GM19455 (cell line): ENCODE measurements around the gene ERGIC2.
"Not testable (repeated sequence)": the region's sequence is repeated elsewhere in the genome, so short reads cannot be mapped to it uniquely, and the experiment has no call there.

Source experiments
- ATAC-seq: cut with Tn5 transposase; IDR thresholded peaks from one replicate; pipeline ENCODE4 v1.9.1; 2021; ENCODE audit not compliant: unreplicated experiment

ERGIC2 gene

GRCh38 chr12:29304388-29304787 lies 76.6 kb downstream of the ERGIC2 start:
- ATAC-seq, result no peak

GRCh38 chr12:29301114-29301513 lies 79.9 kb downstream of the ERGIC2 start:
- ATAC-seq, result no peak

GRCh38 chr12:29299633-29300032 lies 81.3 kb downstream of the ERGIC2 start:
- no peak for ATAC-seq

DNA sequence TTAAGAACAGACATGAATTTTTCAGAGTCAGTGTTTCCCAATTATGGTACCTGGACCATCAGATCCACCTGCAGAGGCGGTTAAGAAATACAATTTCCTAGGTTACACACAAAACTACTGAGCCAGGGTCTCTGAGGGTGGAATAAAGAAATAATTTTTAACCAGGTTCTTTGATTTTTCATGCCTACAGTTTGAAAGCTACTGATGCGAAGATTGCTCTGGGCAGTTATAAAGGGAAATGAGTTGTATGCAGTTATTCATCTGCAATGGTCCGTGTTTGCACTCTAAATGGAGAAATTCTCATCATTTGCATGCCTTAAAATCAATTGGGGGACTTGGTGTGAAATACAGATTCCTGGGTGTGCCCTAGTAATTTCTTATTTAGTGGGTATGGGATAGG lies 89.7 kb downstream of the ERGIC2 start:
- ATAC-seq, result no peak

DNA sequence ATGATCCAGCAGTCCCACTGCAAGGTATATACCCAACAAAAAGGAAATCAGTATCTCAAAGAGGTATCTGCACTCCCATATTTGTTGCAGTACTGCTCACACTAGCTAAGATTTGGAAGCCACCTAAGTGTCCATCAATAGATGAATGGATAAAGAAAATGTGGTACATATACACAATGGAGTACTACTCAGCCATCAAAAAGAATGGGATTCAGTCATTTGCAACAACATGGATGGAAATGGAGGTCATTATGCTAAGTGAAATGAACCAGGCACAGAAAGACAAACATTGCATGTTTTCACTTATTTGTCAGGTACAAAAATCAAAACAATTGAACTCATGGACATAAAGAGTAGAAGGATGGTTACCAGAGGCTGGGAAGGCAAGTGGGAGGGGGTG lies 90.5 kb downstream of the ERGIC2 start:
- ATAC-seq, result not testable (repeated sequence)

DNA sequence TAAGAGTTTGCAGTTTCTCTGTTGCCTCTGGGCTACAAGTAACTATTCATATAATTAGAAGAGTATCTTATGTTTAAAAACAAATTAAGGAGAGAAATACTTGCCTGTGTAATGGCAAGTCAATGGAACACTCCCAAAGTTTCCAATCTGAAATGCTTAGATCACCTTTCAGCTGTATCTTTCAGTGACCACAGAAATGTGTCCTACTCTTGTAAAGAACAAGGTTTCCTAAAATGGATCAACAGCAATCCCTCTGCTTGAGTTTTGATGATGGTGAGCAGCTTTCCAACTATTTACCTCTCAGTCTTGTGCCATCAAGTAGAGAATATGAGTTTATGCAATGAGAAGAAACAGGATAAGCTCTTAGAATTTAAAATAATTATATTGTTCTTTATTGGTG lies 92.9 kb downstream of the ERGIC2 start:
- ATAC-seq, result no peak

DNA sequence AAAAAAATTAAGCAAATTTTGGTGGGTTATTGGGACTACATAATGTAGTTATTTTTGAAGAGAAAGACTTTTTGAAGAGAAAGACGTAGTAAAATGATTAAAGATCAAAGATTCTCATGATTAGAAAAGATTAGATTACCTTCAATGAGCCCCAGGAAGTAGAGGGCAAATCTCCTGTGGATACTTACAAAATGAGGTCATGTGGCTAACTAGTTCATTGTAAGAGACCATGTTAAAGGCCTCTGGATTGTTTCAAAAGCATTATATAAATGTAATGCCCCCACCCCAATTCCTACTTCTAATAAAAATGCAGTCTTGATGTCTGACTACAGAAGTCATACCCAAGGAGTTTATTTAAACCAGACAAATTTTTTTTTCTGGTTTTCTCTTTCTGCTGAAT lies 93.3 kb downstream of the ERGIC2 start:
- ATAC-seq, result no peak
